Measurements from ENCODE around the gene ZHX3. TPM values are rescaled to one million over a fixed set of nuclear protein-coding genes. Genes with fewer than 3 reads are reported as not detected.

The ZHX3 gene
- total and polyA plus RNA-seq, 2 of the 13 experiments (the other 11 are each of a cell fraction or from before 2014, with no cell fraction given): 8.4 to 11.7 TPM

DNA sequence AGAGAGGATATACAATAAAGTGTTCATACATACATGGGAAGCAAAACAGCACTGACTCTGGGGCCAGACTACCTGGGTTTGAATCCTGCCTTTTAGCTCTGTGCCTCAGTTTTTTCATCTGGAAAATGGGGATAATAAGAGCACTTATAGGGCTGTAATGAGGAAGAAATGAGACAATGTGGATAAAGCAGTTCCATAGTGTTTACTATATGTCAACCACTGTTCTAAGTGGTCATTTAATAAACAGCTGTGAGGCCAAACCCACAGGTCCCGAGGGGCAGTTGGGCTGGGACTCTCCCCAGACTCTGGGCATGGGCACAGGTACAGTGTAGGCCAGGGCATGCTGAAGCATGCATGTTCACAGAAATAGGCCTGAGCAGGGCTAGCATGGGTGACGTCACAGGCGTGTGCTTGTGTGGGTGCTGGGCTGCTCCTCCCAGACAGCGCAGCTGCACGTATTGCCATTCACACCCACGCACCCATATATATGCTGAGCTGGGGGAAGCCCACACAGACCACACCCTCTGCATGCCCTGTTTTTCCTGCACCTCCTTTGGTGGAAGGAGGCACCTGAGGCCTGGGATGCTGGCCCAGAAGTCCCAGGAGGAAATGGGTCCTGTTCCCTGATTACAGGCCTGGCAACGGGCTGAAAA lies 183.7 kb downstream of the ZHX3 start:
- Histone ChIP-seq H2AFZ (ENCODE audit: low read length) (no peak overlapping the region), H3K4me2 (ENCODE audit: low read depth, low read length) (peak overlapping the region; percentile 5; the same call in 1 of the 2 replicates), H3K36me3 (replicated peaks in 1 of 2; ENCODE audit: control insufficient read depth in 1 of 2, insufficient read depth in 2 of 2, low read length in 2 of 2) (no peaks in the 10 kb centered on the region), H3K27me3 (ENCODE audit: control insufficient read depth in 1 of 2, insufficient read depth in 2 of 2, low read length in 2 of 2) (no peaks in the 10 kb centered on the region), H4K20me1 (ENCODE audit: insufficient read depth, low read length) (no peaks in the 10 kb centered on the region), H3K27ac (ENCODE audit: extremely low read length, insufficient read depth, low read length) (no peak overlapping the region), H3K4me1 (ENCODE audit: insufficient read depth, low read length) (peaks cover 60% of the 10 kb centered on the region), H3K4me3 (replicated peaks in 1 of 3; ENCODE audit: insufficient read depth in 1 of 3, low read depth in 2 of 3, low read length in 3 of 3) (no peak overlapping the region), H3K9me3 (ENCODE audit: low read length) (no peaks in the 10 kb centered on the region), H3K79me2 (ENCODE audit: insufficient read depth, low read length) (peaks cover 14% of the 10 kb centered on the region), H3K9ac (ENCODE audit: insufficient read depth, low read depth, low read length) (no peak overlapping the region)
- no TSS peak for BruUV-seq (replicated peaks)
- intact Hi-C loops (cut with micrococcal nuclease; ENCODE audit: unreplicated experiment) (no loop called here), in situ Hi-C loops (cut with HindIII; ENCODE audit: extremely low pct_ligation_motif_present, low pct_unique_long_range_greater_than_20kb) (loop anchor here (10.0 kb wide), 1 partner anchor 201 kb away; no protein-coding TSS in a partner anchor)
- POLR2A ChIA-PET: no interaction called here
- TF ChIP-seq ZNF572 (CRISPR knock-in tag; IDR thresholded peaks at IDR 0.05) (0 out of 2 replicates have a peak, but pooled peaks have one; percentile 38), HMG20A (CRISPR knock-in tag; IDR thresholded peaks at IDR 0.05; ENCODE audit: borderline replicate concordance) (no peak), ZNF317 (CRISPR knock-in tag; IDR thresholded peaks at IDR 0.05) (no peak), ZNF788 (CRISPR knock-in tag; IDR thresholded peaks at IDR 0.05; ENCODE audit: borderline replicate concordance) (no peak), TEAD3 (CRISPR knock-in tag; optimal IDR thresholded peaks at IDR 0.05; ENCODE audit: borderline replicate concordance) (peak; percentile 7), ZNF629 (CRISPR knock-in tag; conservative IDR thresholded peaks at IDR 0.05) (peak; percentile 95), ZNF276 (CRISPR knock-in tag; IDR thresholded peaks at IDR 0.05; ENCODE audit: low read depth) (0 out of 2 replicates have a peak, but pooled peaks have one; percentile 15), ZNF136 (CRISPR knock-in tag; IDR thresholded peaks at IDR 0.05; ENCODE audit: low read depth) (no peak), CREB1 (IDR thresholded peaks at IDR 0.05) (peak; percentile 84), CREB1 (CRISPR knock-in tag; IDR thresholded peaks at IDR 0.05) (no peak), ZFX (CRISPR knock-in tag; IDR thresholded peaks at IDR 0.05; ENCODE audit: low read depth) (0 out of 2 replicates have a peak, but pooled peaks have one; percentile 10), CHD4 (IDR thresholded peaks at IDR 0.05; ENCODE audit: borderline replicate concordance, low read length) (peak; percentile 88; the same call in 1 of the 2 replicates), ZNF839 (CRISPR knock-in tag; IDR thresholded peaks at IDR 0.05; ENCODE audit: borderline replicate concordance) (peak; percentile 41; the same call in 1 of the 2 replicates)
- CTCF ChIA-PET (ENCODE audit: low intra/inter-chr PET ratio, low total read pairs): interaction anchor here (2.5 to 2.6 kb wide), 2 partner anchors 40 to 205 kb away, joined by 13 to 28 read pairs; partner anchors contain the start of gene LPIN3
- FAIRE-seq: no peak
- ATAC-seq: no peak
- WGBS (ENCODE audit: low lambda C conversion rate): 75% methylated on average over 7 of the region's 7 CpGs
- DNase-seq (ENCODE audit: low spot score): no peak
